T-helper 22 cell (primary cell): ENCODE results near the gene VTCN1.
"Not testable (repeated sequence)": the region's sequence is repeated elsewhere in the genome, so short reads cannot be mapped to it uniquely, and the experiment has no call there.

ENCODE experiments used
- DNase-seq: peaks from one replicate; pipeline ENCODE4 v3.0.0-alpha.2; 2020; ENCODE audit warnings: low read depth

Gene VTCN1, protein sequence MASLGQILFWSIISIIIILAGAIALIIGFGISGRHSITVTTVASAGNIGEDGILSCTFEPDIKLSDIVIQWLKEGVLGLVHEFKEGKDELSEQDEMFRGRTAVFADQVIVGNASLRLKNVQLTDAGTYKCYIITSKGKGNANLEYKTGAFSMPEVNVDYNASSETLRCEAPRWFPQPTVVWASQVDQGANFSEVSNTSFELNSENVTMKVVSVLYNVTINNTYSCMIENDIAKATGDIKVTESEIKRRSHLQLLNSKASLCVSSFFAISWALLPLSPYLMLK

DNA sequence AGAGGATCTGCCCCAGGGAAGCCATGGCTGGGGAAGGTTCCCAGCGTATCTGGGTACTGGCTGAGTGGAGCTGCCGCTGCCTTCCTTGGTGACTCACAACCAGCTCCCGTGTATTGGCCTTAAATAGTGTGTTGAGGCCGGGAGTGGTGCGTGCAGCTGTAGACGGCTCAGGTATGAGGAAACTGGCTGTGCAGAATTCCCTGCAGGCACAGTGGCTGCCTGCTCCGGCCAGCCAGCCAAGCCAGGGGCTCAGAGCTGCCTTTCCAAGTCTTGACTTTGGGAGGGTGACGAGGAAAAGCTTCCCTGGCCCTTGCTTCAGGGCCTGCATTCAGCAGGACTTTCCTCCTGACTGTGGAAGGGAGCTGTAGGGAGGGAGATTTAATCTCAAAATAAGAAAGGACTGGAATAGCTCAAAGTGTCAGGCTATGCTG lies at the start of gene VTCN1:
VTCN1 (minus strand) TSS at position 97 of the 431 bp plus-strand sequence; CDS start at position 25, 72 bp downstream.
- no peak for DNase-seq

DNA sequence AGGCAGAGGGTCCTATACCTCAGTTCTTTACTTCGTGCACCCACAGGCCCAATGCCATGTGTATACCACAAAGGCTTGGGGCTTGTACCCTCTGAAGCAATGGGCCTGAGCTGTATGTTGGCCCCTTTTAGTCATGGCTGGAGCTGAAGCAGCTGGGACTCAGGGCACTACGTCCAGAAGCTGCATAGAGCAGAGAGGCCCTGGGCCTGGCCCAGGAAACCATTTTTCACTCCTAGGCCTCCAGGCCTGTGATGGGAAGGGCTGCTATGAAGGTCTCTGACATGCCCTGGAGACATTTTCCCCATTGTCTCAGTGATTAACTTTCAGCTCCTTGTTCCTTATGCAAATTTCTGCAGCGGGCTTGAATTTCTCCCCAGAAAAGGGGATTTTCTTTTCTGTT lies 48.1 kb upstream of the VTCN1 start:
- no peak for DNase-seq

DNA sequence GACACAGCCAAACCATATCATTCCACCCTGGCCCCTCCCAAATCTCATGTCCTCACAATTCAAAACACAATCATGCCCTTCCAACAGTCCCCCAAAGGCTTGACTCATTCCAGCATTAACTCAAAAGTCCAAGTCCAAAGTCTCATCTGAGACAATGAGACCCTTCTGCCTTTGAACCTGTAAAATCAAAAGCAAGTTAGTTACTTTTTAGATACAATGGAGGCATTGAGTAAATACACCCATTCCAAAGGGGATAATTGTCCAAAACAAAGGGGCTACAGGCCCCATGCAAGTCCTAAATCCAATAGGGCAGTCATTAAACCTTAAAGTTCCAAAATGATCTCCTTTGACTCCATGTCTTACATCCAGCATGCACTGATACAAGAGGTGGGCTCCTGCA lies 47.3 kb upstream of the VTCN1 start:
- DNase-seq, result not testable (repeated sequence)

DNA sequence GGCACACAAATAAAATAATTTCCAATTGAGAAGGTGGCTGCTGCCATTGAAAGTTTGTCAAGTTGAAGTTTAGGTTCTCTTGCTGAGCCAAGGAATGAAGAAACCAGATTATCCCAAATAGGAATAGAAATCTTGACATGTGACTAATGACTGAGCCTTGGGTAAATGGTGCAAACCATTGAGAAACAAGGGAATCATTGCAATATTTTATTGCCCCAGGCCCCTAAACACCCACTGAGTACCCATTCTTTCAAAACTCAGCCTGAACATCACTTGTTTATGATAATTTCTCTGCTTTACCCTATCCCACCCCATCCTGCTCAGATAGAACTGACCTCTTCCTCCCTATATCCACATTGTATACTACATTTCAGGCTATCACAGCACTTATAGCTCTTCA lies 46.6 kb upstream of the VTCN1 start:
- DNase-seq, result no peak

DNA sequence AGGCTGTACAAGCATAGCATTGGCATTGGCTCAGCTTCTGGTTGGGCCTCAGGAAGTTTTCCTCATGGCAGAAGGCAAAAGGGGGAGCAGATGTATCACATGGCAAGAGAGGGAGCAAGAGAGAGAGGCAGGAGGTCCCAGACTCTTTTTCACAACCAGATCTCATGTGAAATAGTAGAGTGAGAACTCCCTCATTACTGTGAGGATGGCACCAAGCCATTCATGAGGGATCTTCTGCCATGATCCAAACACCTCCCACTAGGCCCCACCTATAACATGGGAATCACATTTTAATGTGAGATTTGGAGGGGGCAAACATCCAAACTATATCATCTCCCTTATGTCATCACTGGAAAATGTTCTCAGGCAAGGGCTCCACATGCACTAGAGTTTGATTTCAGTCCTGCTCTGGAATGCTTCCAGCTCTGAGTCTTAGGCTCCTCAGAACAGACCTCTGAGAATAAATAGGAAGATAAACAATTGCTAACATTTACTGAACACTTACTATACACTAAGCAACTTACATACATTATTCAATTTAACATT lies 39.4 kb upstream of the VTCN1 start:
- no peak for DNase-seq

DNA sequence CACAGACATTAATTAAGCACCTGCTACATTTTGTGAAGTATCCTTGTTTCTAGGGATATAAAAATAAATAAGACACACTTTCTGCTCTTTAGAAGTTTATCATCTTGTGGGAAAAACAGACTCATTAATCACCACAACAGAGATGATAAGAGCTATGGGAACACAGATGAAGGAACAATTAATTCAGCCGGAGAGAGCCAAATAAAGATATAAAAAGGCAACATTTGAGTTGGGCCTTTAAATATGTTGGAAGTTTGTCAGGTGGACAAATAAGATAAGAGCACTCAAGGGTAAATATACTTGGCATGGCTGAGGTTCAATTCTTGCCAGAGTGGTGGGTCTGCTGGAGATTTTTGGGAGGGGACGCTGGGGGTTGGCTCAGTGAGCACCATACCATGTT lies 34.2 kb upstream of the VTCN1 start:
- no peak for DNase-seq

DNA sequence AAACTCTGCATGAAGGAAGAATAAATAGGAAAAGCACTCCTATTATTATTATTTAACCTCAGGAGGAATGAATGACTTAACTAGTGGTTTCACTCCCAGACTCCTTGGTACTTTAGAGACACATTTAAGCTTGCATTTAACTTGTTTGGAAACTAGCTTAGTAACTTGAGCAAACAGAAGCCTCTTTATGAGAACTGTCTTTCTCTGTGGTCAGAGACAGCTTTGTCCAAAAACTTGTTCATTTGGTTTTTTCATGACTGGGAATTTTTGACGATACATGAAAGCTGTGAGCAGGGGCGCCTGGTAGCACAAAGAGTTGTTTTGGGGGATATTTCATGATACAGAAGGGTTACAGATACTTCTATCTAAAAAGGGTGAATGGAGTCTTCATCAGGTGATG lies 33.6 kb upstream of the VTCN1 start:
- no peak for DNase-seq

DNA sequence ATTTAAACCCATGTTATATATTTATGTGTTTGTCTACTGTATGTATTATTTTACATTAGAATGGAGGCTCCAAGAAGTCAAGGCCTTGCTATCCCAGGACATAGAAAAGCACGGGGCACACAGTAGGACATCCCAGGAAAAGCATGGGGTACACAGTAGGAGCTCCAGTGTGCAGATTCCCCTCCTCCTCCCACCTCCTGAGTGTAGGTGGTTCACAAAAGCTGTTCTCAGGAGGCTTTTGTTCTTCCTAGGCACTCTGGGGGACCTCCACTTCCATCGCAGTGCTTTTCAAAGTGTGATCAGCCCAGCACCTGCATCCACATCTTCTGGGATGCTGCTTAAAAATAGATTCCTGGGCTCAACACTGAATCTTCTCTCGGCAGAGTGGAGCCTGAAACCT lies 30.8 kb upstream of the VTCN1 start:
- no peak for DNase-seq

DNA sequence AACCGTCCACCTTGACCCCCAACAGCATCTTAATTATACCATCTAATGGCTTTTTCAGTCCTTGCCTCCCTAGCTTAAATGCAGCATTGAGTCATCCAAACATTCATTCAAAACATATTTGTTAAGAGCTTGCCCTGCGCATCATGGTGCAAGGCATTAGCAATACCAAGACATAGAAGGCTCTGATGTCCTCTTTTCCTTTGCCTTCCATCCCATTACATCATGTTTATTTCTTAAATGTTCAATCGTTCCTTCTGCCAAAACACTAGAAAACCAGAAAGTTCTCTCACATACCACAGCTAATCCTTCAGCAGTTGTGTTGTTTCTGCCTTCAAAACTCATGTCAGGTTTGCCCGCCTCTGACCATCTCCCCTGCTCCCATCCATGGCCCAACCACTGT lies 29.8 kb upstream of the VTCN1 start:
- no peak for DNase-seq

DNA sequence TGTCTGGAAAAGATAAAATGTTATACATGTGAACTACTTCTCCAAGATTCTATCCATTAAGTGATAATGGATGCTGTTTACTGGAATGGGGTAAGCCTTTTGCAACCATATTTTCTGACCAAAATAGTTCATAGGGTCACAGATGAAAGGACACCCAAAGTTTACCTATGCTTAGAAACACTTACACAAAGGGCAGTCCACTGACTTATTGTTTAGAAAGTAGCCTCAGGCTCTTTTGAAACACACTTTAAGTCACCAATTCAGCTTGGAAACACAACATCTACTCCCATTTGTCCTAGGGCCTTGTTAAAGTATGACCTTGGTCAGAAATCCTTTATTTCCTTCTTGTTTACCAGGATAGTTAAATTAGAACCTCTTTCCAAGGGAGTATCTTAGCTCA lies 28.7 kb upstream of the VTCN1 start:
- DNase-seq, result no peak

DNA sequence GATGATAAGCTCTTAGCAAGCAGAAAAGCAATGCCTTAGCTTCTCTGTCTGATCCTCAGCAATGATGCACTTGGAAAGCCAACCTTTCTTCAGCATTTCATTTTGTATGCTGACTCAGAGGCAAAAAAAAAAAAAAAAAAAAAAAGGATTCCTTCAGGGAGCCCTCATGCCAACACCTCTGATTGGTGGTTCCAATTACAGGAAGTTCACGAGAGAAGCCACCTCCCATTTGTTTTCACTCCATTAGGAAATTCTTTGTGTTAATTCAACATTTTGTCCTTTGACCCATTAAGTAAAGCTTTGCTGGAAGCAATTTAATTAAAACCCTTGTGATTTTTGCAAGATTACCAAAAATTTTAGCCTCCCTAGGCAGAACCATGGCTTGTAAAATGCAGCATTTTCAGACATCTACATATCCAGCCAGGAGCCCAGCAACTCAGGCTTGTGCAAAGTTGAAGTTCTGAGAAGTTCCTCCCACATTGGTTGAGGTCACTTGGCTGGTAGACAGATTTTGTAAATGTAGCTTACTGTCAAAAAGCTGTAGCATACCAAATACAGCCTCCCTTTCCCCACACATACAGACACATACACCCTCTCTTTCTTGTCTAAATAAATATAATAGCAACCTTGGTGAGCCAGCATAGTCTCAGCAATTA lies 27.1 kb upstream of the VTCN1 start:
- DNase-seq, result no peak

DNA sequence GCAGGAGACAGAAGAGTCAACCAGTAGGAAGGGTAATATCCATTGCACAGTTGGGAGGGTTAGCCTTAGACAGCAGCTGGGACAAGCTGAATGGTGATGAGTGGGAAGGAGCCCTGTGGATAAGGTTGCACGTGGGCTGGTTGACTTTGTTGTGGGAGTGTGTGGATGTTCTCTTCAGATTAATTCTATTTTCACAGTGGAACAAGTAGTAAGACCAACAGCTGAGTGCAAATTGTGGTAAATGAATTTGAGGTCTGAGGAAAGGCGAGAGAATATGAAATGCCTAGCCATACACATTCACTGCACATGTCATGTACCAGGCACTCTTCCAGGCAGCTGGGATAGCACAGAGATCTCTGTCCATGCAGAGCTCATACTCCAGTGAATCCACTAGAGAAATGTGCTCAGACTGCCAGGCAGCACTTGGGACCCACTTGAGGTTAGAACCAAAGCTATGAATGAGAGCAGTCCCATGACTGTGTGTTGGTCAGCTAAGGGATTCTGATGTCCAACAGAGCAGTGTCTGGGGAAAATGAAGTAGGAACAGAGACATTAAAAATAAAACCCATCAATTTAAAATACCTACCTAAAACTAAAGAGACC lies 25.2 kb upstream of the VTCN1 start:
- no peak for DNase-seq

DNA sequence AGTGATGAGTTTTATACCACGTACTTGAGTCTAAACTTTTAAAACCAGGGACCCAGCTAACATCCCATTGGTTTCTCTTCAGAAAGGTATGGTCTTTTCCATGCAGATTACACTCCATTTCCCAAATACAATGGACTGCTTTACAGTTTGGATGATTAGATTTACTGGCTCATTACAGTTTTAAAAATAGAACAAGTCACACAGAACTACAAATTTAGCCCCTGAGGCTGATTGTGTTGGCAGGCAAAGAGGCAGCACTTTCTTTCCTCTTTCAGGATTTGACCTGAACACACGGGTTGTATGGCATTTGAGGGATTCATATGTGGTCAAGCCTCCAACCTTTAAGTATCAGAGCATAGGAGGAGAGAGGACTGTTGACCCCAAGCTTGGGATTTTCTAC lies 21.8 kb upstream of the VTCN1 start:
- DNase-seq, result no peak

DNA sequence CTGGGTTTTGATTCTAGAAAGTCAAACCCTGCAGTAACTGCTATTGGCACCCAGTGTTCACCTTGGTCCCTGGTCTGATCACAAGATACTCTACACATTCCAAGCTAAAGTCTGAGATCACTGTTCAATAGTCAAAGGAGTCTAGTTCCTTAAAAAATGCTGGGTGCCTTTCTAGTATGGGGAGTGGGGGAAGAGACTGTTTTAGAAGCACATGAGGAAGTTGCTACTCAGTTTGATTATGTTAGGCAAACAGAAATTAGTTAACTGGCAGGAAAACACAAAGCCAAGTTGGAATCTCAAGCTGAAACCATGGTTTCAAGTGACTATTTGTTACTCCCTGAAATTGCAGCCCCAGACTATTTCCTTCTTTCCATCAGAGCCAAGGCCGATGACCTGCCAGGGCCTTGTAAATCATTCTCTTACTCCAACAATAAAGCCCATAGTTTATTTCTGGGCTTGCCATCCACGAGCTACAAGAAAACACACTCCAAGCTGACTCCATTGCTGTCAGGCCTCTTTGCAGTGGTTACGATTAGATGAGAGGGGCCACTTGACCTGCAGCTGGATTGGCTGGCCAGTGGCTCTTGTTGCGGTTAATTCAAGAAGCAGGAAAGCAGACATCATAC lies 21.1 kb upstream of the VTCN1 start:
- no peak for DNase-seq

DNA sequence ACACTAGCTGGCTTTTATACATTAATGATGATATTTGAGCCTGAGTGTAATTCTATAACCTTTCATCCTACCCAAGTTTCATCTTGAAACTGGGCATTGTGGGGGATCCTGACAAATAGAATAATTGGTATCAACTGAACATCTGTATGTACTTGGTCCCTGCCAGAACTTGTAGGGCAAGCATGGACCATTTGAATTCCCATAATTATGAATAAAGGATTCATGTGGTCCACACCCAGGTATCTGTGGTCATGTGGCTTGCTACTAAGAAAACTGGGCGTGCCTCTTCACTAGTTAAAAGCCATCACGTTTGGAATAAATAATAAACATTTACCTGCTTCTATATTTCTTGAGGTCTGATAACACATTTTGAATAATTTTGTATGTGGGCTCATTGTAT lies 20.6 kb upstream of the VTCN1 start:
- DNase-seq, result no peak

DNA sequence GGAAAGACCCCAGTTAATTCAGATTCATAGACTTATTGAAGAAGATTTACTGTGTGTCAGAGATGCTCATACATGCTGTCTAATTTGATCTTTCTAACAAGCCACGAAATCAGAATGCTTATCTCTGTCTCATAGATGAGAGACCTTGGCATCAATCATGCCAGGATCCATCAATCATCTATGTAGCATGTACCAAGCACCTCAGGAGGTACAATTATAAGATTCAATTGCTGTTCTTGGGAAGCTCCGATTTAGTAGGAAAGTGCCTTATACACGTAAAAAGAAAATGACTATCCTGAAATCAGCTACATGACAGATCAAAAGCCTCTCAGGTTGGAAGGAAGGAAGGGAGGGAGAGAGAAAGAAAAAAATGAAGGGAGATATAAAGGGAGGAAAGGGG lies 18.5 kb upstream of the VTCN1 start:
- no peak for DNase-seq

DNA sequence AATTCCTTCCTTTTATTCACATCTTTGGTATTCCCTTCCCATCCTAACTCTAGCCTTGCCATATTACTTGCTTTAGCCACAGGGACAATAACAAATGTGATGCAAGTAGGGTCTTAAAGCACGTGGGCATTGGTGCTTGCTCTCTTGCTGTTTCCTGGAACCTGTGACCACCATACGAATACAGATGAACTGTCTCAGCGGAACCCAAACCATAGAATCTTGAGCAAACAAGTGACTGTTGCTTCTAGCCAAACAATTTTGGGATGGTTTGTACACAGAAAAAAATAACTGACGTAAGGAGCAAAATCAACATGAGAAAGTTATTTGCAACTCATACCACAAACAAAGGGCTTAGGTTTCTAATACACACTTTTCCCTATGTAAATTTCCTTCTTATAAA lies 15.2 kb upstream of the VTCN1 start:
- no peak for DNase-seq

DNA sequence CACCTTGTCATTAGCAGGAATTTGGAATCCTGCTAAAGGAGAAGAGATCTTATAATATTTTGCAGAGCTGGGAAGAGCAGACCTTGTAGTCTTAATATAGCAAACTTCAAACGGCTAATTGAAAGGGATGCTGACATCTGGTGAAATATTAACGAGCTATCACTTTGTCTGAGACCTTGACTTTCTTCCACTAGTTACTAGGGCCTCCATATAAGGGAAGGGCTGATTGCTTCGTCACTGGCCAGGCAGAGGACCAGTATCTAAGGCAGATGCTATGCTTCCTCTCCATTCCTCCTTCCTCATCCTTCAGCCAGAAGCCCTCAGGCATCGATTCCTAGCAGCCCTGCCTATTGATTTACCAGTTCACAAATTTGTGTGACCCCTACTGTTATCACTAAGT lies 6.0 kb upstream of the VTCN1 start:
- no peak for DNase-seq

DNA sequence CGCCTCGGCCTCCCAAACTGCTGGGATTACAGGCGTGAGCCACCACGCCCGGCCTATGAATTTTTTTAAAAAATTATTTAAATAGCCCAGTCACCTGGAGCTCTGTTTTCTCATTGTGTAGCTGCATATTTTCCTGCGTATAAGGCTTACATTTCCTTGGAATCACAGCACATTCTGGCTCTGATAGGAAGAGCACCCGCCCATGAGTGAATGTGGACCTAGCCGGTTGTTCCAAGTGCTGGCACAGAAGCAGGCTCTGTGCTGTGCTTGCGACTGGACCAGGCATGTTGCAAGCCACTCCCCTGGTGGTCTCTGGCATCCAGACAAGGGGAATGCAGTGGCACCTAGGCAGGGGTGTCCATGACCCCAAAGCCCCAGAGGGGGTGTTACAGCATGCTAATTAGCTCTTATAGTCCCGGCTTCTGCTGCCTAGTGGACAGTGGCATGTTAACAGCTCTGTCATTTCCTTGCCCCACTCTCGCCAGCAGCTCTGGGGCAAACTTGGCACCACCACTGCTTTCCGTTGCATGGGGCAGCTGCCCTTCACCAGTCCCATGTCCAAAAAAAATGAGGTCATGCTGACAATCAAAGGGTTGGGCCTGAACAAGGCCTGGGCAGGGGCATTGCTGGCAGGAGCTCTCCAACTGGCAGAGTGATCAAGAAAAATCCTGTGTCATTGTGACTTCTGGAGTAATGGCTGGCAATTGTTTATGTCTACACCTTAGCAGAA lies 5.2 kb upstream of the VTCN1 start:
- no peak for DNase-seq

DNA sequence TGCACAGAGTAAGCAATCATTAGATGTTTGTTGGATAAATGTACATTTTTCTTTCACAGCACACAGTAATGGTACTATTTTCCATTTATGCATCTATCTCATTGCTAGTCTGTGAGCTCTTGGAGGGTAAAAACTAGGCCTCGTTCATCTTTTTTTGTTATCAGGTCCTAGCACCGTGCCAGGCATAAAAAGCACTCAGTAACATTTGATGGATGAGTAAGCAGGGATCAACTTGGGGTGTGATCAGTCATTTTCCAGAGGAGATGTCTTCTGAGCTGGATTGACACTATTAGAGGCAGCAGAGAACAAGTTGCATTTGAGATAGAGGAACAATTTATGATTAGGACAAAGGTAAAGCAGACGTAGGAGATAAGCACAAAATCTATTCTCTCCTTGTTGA lies 4.3 kb upstream of the VTCN1 start:
- DNase-seq, result no peak

DNA sequence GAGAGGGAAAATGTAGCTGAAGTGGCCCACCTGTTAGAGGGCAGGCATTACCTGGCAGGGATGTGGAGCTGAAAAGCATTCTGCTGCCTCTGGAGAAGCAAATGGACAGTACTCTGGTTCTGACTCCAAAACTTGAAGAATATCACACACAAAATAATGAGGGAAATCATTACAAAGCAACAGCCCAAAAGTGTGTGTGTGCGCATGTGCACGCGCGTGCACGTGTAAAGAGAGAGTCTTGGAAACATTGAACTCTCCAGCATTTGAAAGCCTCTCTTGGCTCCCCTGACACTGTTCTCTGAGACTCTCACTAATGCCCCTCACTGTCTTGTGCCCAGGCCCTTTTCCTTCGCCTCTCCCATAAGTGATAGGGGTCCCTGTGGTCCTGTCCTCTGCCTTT lies 2.3 kb upstream of the VTCN1 start:
- DNase-seq, result no peak

DNA sequence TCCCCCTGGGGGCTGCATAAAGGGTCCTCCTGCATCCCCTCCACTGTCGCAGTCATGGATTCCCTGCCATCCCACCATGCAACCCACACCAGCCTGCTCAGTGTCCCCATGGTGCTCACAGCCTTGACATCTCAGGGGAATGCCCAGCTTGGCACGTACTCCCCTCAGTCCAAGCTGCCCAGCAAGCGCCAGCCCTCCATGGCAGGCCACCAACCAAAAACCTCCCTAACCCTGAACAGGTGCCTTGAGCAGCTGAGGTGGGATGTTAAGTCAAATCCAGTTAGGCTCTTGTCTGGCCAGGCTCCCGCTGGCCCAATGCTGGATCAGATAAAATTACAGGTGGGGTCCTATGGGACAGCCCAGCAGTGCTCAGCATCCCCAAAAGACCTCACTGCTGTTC lies 341 bp downstream of the VTCN1 start:
- DNase-seq, result no peak
